ENCODE data around the gene CERS3.

DNA sequence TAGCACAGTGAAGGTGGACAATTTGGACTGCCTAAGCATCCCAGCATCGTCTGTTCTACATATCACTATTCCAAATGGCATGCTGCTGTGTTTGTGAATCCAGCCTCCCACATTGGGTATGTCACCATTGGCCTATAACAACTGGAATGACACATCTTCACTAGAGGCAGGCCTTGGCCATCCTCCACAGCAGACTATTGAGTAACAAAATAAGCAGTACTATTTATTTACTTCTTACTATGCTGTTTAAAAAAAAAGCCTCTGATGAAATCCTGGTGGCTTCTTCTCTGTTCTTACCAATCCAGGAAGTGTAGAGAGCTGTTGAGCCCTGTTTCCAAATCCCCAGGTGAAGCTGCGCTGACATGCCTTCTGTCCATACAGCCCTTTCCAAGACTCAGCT is 30.6 kb upstream of the CERS3 start:
- TF ChIP-seq, protein P1, sequence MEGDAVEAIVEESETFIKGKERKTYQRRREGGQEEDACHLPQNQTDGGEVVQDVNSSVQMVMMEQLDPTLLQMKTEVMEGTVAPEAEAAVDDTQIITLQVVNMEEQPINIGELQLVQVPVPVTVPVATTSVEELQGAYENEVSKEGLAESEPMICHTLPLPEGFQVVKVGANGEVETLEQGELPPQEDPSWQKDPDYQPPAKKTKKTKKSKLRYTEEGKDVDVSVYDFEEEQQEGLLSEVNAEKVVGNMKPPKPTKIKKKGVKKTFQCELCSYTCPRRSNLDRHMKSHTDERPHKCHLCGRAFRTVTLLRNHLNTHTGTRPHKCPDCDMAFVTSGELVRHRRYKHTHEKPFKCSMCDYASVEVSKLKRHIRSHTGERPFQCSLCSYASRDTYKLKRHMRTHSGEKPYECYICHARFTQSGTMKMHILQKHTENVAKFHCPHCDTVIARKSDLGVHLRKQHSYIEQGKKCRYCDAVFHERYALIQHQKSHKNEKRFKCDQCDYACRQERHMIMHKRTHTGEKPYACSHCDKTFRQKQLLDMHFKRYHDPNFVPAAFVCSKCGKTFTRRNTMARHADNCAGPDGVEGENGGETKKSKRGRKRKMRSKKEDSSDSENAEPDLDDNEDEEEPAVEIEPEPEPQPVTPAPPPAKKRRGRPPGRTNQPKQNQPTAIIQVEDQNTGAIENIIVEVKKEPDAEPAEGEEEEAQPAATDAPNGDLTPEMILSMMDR (IDR thresholded peaks at IDR 0.05) = no peak
- TF ChIP-seq POLR2AphosphoS5 (IDR thresholded peaks at IDR 0.05; ENCODE audit: low read depth, low read length) (no peak), SIN3A (IDR thresholded peaks at IDR 0.05; ENCODE audit: borderline replicate concordance, insufficient read depth, low read depth, low read length) (no peak)
- TF ChIP-seq, protein P2, sequence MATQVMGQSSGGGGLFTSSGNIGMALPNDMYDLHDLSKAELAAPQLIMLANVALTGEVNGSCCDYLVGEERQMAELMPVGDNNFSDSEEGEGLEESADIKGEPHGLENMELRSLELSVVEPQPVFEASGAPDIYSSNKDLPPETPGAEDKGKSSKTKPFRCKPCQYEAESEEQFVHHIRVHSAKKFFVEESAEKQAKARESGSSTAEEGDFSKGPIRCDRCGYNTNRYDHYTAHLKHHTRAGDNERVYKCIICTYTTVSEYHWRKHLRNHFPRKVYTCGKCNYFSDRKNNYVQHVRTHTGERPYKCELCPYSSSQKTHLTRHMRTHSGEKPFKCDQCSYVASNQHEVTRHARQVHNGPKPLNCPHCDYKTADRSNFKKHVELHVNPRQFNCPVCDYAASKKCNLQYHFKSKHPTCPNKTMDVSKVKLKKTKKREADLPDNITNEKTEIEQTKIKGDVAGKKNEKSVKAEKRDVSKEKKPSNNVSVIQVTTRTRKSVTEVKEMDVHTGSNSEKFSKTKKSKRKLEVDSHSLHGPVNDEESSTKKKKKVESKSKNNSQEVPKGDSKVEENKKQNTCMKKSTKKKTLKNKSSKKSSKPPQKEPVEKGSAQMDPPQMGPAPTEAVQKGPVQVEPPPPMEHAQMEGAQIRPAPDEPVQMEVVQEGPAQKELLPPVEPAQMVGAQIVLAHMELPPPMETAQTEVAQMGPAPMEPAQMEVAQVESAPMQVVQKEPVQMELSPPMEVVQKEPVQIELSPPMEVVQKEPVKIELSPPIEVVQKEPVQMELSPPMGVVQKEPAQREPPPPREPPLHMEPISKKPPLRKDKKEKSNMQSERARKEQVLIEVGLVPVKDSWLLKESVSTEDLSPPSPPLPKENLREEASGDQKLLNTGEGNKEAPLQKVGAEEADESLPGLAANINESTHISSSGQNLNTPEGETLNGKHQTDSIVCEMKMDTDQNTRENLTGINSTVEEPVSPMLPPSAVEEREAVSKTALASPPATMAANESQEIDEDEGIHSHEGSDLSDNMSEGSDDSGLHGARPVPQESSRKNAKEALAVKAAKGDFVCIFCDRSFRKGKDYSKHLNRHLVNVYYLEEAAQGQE (IDR thresholded peaks at IDR 0.05; ENCODE audit: insufficient read depth in 1 of 2, low read depth in 2 of 2, low read length in 1 of 2) = no peak

All from Panc1 (cell line).